Choroid plexus epithelial cell (primary cell): ENCODE results near the gene EARS2.
"Not testable (repeated sequence)": the region's sequence is repeated elsewhere in the genome, so short reads cannot be mapped to it uniquely, and the experiment has no call there.

Source experiments
- DNase-seq: peaks from one replicate; pipeline ENCODE4 v3.0.0-alpha.2; 2010; ENCODE audit warnings: low read depth
- H3K4me3 ChIP-seq: 2 replicates; pipeline ENCODE4 v1.5.1; 2011; ENCODE audit warnings: low read depth, mild to moderate bottlenecking, control low read depth, low read length, moderate library complexity
- CTCF ChIP-seq: conservative IDR thresholded peaks from 2 replicates; pipeline ENCODE4 v1.5.1; 2011; ENCODE audit warnings: low read depth, mild to moderate bottlenecking, control low read depth, inconsistent platforms, low read length, moderate library complexity

Gene EARS2

DNA sequence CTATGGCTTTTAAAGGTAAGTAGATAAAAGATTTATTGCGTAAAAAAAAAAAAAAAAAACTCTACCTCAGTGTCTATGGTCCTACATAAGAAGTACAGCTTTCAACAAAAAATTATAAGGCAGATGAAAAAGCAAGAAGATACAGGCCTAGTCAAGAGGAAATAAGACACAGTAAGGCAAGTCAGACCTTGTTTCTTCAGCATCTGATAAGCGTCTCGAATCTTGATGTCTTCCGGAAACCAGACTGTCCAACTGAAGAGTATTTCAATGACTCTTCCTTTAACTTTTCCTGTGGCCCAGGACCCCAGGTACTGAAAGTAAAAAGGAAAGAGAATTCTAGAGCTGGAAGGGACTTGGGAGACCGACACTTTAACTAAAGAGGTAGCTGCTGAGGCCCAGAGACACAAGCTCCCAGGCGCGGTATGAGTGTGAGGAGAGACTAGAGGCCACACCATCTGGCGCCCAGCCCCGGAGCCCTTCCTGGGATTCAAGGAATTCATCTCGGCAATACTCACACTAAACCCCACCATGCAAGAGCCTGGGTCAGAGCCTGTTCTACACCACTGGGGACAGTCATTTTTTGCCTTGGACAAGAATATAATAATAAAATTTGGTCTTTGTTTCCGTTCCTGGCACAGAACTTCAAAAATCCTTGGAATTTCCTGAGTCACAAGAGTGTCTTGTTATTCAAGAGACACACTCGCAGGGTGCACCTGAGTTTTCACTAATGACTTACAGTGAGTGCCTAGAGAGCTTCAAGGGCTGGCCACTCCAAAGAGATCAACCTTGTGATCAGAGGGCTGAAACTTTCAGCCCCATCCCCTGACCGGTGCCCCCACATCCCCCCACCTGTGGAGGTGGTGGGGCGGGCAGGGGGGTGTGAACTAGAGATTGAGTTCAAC is 65.4 kb downstream of the EARS2 start:
- no peak overlapping the region for H3K4me3 ChIP-seq
- peak; percentile 46 for DNase-seq

DNA sequence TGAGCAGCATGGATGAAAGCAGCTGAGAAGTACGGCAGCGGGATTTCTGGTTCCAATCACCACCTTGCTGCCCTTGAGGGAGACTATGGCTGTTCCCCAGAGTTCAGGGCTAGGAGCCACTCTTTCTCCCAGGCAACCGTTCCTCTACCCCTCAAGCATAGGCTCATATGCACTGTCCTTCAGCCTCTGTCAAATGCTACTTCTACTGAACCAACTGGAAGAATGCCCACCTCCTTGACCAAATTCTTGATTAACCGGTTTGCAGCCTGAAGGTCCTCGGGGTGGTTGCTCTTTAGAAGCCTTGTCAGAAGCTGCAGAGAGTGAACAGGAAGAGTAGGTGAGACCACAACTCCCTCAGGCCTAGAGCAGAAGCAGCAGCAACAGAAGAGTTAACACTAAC is 70.7 kb downstream of the EARS2 start:
- TF ChIP-seq CTCF = no peak
- no peak overlapping the region for H3K4me3 ChIP-seq
- no peak for DNase-seq

More for the DNA sequence above, 65.4 kb downstream of the EARS2 start:
- no peak for TF ChIP-seq CTCF

DNA sequence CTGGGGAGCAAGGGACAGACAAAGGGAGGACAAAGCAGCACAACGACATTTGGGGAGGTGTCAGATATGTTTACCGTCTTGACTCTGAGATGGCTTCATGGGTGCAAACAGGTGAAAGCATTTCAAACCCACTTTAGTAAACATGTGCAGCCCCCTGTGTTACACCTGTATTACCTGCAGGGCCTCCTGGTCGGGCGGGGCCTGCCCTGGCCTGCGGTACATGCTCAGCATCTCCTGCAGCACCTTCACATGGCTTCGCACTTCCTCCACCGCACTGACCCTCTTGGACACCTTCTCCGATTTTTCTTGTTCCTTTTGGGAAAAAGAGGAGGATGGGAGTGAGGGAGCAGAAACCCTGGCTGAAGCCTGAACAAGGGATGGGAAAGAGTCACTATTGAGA is 71.3 kb downstream of the EARS2 start:
- H3K4me3 ChIP-seq = no peak overlapping the region
- DNase-seq = no peak
- TF ChIP-seq CTCF = no peak

DNA sequence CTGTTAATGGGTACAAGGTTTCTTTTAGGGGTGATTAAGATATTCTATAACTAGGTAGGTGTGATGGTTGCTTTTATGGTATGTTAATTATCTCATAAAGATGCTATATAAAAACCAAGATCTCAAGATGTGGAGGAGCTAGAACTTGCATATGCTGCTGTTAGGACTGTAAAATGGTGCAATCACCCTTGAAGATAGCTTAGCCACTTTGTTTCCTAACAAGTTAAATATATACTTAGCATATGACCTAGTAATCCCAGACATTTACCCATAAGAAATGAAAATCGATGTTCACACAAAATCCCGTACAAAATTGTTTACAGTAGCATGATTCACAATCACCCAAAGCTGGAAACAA is 71.9 kb downstream of the EARS2 start:
- H3K4me3 ChIP-seq = no peak overlapping the region
- no peak for TF ChIP-seq CTCF
- DNase-seq = no peak

GRCh38 chr16:23484510-23485256 is 72.5 kb downstream of the EARS2 start:
- no peak overlapping the region for H3K4me3 ChIP-seq
- TF ChIP-seq CTCF = no peak
- DNase-seq = no peak

GRCh38 chr16:23483492-23483891 is 73.7 kb downstream of the EARS2 start:
- not testable (repeated sequence) for DNase-seq

GRCh38 chr16:23482778-23483177 is 74.4 kb downstream of the EARS2 start:
- no peak for DNase-seq
- H3K4me3 ChIP-seq = no peak overlapping the region
- no peak for TF ChIP-seq CTCF

More at GRCh38 chr16:23483492-23483891, 73.7 kb downstream of the EARS2 start:
- H3K4me3 ChIP-seq = not testable (repeated sequence)
